NCI-H748 (cell line): ENCODE results near the gene ADSS1.
A peak's percentile ranks its signal among the peaks of the same experiment; 100 is the strongest.

Source experiments
- DNase-seq: peaks from one replicate; lab custom pipeline; 2025; ENCODE audit not compliant: unreplicated experiment; lab: John Stamatoyannopoulos, UW

Gene ADSS1

DNA sequence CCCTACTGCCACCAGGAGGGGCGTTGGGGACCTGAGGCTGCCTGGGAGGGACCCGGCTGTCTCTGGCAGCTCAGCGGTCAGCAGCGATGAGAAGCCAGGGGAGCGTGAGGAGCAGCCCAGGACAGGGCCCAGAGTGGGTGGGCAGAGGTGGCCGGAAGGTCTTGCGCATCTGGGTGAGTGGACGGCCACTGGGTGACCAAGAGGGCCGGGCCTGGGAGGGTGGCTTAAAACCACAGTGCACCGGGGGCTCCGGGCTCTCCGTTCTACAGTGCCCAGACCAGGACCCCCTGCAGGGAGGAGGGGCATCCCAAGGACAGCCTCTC is 24.6 kb upstream of the ADSS1 start:
- DNase-seq, result no peak

DNA sequence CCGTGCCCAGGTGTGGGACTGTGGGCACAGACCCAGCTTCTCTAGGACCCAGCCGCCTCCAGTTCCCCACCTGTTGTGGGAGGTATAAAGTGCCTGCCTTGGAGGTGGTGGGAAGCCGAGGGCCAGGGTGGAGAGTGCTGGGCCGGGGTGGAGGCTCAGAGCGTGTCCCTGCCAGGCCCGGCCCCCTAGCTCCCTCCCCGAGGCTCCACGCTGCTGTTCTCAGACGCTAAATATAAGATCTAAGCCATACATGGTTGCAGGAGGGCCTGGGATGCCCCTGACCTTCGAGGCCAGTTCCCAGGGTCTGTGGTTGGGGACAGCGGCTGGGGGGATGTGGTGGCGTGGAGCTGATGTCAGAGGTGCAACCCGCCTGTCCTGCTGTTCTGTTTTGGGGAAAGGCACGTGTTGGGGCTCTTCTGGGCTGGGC is 23.8 kb upstream of the ADSS1 start:
- no peak for DNase-seq

DNA sequence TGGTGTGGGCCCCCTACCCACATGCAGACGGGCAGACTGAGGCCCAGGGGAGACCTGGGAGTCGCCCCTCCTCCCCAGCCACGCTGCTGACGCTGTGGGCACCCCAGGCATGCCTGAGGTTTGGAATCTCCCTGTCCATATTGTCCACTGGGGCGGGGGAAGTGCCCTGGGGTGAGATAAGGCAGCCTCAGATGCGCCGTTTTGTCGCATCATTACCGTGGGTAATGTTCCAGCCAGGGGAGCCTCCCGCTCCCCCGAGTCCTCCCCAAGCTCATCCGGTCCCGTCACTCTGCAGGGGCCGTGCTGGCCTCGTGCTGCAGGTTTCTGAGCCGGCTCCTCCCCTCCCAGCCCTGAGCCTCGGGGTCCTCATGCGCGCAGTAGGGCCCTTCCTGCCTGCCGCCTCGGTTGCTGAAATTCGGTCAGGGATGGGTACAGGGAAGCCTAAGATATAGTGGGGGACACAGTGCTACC is 23.2 kb upstream of the ADSS1 start:
- no peak for DNase-seq

DNA sequence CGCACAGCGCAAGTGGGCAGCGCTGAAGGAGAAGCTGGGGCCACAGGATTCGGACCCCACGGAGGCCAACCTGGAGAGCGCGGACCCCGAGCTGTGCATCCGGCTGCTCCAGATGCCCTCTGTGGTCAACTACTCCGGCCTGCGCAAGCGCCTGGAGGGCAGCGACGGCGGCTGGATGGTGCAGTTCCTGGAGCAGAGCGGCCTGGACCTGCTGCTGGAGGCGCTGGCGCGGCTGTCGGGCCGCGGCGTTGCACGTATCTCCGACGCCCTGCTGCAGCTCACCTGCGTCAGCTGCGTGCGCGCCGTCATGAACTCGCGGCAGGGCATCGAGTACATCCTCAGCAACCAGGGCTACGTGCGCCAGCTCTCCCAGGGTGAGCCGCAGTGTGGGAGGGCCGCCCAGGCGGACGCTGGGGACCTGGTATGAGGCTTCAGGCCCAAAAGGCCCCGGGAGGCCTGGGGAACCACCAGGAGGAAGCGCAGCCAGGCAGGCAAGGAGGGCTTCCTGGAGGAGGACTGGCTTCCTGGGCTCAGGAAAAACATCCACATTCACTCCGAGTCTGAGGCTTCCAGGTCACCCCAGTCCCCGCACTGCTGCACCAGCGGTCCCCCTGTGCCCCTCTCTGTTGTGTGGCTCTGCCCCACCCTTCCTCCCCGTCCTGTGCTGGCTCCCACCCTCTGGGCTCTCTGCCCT is 22.5 kb upstream of the ADSS1 start:
- DNase-seq, result no peak

DNA sequence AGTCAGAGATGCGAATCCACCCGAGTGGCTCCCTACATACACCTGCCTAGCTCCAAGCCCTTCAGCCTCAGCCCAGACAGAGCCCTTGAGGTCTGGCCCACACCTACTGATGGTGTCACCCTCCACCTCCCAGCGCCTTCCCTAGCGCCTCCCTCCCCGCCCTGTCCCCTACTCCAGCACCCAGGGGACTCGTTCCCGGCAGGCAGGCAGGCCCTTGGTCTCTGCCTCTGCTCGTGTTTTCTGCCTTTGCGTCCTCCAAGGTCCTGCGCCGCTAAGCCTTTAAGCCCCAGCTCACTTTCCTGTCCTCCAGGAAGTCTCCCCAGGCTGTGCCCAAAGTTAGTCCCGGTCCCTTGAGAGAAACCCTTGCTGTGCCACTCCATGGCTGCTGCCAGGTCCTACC is 21.9 kb upstream of the ADSS1 start:
- no peak for DNase-seq

DNA sequence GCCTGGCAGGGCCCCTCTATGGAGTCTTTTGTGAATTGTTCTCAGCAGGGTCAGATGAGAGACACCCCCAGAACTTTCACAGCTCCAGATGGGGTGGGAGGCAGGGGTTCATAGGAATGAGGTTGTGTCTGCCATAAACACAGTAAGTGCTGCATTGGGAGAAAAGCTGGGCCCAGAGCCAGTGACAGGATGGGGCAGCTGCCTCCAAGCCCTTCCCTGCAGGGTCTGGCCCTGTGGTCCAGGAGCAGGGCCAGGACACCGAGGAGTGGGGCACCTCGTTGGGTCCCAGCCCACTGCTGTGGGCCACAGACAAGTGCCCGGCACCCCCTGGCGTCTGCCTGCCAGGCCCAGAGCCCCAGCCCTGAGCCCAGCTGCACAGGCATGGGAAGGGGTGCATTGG is 21.4 kb upstream of the ADSS1 start:
- DNase-seq, result no peak

DNA sequence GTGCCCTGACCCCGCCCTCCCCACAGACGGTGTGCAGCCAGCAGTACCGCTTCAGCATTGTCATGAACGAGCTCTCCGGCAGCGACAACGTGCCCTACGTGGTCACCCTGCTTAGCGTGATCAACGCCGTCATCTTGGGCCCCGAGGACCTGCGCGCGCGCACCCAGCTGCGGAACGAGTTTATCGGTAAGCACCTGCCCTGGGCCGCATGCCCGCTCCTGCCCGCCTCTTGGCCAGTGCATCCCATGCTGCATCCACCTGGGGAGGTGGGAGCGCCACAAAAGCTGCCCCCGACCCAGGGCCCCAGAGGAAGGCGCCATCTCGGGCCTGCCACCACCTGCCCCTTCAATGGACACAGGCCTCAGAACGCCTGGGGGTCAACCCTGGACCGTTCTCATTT is 20.8 kb upstream of the ADSS1 start:
- no peak for DNase-seq

DNA sequence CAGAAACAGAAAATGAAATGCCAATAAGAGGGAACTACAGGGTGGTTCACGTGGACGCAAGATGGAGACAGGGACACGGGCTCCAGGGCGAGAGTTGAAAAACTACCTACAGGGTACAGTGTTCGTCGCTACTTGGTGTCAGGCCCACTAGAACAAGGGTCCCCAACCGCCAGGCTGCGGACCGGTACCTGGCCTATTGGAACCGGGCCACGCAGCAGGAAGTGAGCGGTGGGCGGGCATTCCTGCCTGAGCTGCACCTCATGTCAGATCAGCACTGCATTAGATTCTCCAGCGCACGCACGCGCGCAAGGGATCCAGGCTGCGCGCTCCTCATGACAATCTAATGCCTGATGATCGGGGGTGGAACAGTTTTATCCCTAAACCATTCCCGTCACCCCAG is 19.8 kb upstream of the ADSS1 start:
- DNase-seq, result no peak

DNA sequence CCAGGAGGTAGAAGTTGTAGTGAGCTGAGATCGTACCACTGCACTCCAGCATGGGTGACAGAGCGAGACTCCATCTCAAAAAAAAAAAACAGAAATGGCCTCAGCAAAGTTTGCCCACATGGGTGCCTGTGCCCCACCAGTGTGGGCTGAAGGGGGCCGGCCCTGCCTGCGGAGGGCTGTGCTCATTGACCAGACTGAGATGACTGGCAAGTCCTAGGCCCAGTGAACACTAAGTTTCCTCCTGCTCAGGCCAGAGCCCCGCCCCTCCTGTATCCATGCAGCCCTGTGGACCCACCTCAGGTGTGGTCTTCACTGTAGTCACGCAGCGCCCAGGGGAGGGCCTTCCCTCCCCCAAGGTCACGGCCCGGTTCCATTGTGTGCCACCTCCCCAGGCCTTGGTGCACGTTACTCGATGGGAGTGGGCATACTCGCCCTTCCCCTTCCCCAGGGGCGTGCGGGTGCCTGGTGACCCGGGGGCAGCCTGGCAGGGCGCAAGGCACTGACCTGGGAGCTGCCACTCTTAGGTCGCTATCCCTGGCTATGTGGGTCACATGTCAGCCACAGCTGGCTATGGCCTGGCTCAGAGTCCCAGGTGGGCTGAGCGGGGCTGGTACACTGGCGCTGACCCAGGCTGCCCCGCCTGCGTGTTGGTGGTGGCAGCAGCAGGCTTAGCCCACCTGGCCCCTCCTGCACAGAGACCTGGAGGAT is 18.5 kb upstream of the ADSS1 start:
- DNase-seq, result no peak

DNA sequence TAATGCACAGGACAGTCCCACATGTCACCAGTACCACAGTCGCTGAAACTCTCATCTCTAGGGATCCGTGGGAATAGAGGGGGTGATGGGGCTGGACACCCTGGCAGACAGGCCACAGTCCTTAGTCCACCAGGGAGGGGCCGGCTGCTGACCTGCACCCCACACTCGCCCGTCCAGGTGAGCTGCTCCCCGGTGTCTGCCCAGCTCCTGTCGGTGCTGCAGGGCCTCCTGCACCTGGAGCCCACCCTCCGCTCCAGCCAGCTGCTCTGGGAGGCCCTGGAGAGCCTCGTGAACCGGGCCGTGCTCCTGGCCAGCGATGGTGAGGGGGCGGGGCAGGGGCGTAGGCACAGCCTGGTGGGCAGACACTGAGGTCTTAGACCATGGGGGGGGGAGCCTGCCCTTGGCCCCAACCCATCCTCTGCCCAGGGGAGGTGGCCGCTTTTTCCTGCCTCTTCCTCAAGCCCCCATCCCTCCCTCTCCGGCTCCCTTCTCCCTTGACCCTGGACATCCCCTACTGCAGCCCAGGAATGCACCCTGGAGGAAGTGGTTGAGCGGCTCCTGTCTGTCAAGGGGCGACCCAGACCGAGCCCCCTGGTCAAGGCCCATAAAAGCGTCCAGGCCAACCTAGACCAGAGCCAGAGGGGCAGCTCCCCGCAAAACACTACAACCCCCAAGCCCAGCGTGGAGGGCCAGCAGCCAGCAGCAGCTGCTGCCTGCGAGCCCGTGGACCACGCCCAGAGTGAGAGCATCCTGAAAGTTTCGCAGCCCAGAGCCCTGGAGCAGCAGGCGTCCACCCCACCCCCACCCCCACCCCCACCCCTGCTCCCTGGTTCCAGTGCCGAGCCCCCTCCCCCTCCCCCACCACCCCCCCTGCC is 17.1 kb upstream of the ADSS1 start:
- DNase-seq, result no peak

DNA sequence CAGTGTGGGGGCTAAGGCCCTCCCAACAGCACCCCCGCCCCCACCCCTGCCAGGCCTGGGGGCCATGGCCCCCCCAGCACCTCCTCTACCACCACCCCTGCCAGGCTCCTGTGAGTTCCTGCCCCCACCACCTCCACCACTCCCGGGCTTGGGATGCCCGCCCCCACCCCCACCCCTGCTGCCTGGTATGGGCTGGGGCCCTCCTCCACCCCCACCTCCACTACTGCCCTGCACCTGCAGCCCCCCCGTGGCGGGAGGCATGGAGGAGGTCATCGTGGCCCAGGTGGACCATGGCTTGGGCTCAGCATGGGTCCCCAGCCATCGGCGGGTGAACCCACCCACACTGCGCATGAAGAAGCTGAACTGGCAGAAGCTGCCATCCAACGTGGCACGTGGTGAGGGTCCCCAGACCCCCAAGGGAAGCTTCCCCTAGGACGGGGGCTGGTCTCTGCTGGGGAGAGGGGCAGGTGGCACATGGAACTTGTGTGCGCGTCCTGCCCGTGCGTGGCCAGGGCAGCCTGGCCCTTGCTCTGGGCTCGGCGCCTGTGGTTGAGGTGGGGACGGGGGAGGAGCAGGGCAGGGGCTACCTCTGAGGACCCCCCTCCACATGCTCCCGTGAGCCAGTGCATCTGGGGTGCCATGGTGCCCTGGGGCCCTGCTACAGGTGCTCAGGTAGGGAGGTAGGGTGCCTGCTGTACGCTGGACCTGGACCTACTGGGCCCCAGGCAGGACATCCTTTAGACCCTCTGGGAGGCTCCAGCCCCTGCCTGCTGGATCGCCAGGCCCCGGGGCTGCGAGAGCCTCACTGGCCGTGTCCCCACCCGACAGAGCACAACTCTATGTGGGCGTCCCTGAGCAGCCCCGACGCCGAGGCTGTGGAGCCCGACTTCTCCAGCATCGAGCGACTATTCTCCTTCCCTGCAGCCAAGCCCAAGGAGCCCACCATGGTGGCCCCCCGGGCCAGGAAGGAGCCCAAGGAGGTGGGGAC is 16.1 kb upstream of the ADSS1 start:
- no peak for DNase-seq

DNA sequence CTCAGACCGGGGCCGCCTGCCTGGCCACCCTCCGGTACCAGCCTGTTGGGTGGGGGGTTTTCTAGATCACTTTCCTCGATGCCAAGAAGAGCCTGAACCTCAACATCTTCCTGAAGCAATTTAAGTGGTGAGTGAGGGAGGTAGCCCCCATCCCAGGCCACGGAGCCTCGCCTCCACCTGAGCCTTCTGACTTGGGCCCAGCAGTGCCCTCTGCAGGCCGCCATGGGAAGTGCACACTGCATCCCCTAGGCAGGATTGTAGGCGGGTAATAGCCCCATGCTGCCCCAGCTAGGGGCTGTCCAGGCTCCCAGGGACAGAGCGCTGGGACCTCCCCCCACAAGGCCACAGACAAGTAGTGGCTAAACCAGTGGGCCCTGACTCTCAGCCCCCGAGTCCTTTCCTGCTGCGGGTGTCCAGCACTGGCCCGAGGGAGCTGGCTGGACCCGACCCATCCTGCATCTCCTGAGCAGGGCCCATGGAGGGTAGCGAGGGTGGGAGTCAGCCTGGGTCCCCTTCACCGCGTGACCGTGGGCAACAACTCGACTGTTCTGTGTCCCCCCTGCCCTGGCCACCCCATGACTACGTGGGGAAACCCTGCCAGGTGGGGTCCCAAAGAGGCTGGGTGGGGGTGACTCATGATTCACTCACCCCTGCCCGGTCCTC is 15.3 kb upstream of the ADSS1 start:
- peak; percentile 68 for DNase-seq

DNA sequence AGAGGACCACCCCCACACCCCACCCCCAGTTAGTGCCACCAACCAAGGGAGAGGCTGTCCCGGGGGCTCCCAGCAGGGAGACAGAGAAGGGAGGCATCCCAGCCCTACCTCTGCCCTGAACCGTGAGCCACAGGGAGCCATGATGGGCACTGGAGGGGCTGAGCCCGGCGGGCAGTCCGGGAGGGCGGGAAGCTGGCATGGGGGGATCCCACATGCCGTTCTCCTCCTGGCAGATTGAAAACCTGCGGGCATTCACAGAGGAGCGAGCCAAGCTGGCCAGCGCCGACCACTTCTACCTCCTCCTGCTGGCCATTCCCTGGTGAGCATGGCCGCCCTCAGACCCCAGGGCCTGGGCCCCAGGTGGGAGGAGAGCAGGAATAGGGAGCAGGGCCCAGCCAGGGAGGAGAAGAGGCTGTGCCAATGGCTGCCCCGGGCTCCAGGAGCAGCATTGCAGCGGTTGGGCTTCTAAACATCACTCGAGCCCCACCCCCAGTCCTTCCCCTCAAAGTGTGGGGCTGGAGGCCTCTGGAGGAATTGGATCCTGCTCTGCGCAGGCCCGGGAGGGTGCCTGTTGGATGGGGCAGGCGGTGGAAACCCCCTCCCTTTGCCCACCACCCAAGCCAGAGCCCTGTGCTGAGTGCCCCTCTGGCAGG is 14.5 kb upstream of the ADSS1 start:
- DNase-seq, result no peak

DNA sequence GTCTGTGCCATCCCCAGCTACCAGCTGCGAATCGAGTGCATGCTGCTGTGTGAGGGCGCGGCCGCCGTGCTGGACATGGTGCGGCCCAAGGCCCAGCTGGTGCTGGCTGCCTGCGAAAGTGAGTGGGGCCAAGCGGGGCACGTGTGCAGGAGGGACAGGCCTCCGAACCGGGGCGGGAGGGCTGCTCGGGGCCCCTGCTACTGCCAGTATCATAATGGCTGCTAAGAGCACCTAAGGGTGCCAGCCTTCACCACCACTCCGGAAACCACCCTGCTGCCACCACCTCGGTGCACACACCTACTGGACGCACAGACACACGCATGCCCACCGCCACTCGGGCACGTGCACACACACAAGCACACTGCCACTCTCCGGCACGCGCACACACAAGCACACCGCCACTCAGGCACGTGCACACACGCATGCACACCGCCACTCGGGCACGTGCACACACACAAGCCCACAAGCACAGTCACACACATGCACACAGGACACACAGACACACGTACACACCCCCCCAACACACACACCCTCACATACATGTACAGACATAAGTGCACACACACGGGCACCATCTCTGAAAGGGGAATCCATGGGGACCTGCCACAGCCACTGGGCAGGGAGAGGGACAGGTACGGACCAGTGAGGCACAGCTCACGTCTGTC is 13.8 kb upstream of the ADSS1 start:
- DNase-seq, result no peak

DNA sequence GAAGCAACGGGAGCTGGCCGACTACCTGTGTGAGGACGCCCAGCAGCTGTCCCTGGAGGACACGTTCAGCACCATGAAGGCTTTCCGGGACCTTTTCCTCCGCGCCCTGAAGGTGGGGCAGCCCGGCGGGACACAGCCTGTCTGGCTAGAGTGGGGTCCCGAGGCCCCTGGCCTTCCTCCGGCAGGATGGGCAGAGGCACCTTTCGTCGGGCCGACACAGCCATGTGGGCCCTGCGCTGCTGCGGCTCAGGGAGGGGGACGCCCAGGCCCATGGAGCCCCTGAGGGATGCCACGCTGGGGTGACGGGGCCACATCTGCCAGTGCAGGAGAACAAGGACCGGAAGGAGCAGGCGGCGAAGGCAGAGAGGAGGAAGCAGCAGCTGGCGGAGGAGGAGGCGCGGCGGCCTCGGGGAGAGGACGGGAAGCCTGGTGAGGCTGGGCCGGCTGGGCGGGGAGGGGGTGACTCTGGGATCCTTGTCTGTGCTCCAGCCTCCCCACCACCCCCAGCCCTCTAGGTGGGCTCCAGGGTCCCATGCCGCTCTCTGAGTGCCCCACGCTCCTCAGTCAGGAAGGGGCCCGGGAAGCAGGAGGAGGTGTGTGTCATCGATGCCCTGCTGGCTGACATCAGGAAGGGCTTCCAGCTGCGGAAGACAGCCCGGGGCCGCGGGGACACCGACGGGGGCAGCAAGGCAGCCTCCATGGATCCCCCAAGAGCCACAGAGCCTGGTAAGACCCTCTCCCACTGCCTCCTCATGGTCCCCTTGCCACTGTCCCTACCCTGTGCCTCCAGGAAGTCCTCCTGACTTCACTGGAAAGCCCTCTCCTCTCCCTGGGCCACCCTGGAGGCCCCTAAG is 10.9 kb upstream of the ADSS1 start:
- no peak for DNase-seq

DNA sequence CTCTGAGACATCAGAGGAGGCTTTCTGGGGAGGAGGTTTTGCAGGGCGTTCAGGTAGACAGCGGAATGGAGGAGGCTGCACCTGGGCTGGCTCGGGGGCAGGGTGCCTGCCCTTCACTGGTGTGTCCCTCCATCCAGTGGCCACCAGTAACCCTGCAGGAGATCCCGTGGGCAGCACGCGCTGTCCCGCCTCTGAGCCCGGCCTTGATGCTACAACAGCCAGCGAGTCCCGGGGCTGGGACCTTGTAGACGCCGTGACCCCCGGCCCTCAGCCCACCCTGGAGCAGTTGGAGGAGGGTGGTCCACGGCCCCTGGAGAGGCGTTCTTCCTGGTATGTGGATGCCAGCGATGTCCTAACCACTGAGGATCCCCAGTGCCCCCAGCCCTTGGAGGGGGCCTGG is 10.0 kb upstream of the ADSS1 start:
- DNase-seq, result no peak

DNA sequence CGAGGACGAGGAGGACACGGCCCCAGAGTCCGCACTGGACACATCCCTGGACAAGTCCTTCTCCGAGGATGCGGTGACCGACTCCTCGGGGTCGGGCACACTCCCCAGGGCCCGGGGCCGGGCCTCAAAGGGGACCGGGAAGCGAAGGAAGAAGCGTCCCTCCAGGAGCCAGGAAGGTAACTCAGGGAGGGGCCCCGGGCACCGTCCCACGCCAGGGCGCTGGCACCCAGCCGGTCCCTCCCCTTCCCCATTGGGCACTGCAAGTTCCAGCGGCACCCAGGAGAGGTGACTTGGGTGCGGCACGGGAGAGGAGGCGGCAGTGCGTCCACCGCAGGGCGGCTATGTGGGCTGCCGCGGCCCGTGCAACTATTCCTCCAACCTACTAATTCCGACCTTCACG is 9.3 kb upstream of the ADSS1 start:
- DNase-seq, result no peak

DNA sequence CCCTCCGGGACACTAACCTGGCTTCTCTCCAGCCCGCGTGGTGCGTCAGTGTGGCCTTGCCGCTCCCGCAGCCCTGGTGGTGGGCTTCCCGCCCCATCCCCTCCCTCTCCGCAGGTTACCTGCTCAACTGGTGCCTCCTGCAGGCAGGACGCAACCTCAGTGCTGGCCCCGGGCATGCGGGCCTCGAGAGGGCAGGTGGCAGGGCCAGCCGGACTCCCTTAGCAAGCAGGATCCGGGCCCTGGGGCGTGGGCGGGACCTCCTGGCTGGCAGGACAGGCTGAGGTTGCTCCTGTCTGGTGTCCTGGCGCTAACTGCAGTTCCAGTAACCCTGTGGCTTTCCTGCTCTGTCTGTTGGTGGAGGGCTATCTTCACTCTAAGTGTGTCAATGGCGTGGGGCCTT is 8.6 kb upstream of the ADSS1 start:
- DNase-seq, result no peak
